HG03469 (cell line): Measurements from ENCODE around the gene TMEM232.
"Not testable (repeated sequence)": the region's sequence is repeated elsewhere in the genome, so short reads cannot be mapped to it uniquely, and the experiment has no call there.

Source experiments
- ATAC-seq: cut with Tn5 transposase; IDR thresholded peaks from one replicate; pipeline ENCODE4 v1.9.1; 2021; ENCODE audit warnings: mild to moderate bottlenecking, moderate library complexity, moderate number of reproducible peaks; ENCODE audit not compliant: unreplicated experiment

Gene TMEM232

DNA sequence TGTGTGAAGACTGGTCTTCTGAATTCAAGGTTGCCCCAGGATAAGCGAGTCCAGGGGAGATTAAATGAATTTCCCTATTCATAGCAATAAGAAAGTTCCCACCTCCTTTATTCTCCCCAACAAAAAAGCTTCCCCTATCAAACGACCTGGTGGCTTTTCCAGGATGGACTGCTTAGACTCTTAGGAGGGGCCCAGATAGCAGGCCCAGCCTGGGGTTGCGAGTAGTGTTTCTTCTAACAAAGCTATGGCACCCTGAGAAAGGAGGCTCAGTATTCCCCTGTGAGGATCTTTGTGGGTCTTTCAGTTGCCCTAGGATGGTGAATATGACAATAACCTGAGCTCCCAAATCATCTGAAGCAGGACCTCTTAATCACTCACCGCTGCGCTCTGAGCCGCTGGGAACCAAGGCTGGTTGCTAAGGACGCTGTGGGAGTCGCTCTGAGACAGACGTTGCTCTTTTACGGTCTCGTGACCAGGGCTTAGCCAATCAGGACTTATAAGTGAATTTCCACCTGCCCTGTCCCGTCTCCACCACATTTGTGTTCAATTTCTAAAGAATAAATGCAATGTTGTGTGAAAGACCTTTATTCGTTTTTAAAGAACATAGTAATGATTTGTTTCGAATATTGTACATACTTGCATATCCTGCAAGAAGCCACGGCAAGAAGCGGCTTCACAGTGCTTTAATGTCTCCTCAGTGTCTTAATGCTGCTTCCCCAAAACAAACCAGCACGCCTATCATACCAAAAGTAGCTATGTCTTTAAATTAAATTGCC, at the start of gene TMEM232:
Gene TMEM232, minus strand, starts transcription at position 423 of the 776 bp plus-strand sequence. CDS start 59,319 bp downstream, outside the sequence.
- ATAC-seq, result peak; percentile 99

DNA sequence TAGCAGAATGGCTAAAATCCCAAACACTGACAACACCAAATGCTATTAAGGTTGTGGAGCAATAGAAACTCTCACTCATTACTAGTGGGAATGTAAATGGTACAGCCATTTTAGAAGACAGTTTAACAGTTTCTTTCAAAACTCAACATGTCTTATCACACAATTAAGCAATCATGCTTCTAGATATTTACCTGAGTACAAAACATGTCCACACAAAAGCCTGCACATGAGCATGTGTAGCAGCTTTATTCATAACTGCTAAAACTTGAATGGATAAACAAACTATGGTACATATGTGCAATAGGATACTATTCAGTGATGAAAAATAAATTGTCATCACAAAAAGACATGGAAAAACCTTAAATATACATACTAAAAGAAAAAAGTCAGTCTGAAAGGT, 43.8 kb upstream of the TMEM232 start:
- ATAC-seq, result no peak

DNA sequence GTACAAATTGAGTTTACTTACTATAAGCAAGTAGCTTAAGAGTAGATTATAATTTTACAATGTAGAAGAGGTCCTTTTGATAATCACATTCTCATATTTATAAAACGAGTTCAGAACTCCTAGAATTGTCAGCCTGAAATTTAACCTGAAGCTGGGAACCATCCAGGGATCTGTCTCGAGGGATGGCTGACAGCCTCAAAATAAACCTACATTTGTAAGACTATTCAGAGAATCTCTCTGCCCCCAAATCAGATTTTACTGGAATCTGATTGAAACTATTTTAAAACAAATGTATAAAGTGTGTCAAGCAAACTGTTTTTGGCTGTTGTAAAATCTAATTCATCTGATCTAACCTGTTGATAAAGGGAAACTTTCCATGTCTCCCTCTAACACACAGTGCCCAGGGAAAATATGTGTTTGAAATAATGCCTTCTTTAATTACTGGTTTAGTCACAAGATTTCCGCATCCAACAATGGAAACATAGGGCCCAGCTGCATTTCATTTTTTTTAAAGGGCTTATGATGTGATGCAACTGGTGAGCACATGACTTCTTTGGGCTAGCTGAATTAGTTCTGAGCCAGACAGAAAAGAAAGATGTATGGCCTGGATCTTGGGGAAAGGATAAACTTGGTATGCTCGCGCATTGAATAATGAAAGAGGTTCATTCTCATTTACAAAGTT, 42.7 kb upstream of the TMEM232 start:
- ATAC-seq, result no peak

DNA sequence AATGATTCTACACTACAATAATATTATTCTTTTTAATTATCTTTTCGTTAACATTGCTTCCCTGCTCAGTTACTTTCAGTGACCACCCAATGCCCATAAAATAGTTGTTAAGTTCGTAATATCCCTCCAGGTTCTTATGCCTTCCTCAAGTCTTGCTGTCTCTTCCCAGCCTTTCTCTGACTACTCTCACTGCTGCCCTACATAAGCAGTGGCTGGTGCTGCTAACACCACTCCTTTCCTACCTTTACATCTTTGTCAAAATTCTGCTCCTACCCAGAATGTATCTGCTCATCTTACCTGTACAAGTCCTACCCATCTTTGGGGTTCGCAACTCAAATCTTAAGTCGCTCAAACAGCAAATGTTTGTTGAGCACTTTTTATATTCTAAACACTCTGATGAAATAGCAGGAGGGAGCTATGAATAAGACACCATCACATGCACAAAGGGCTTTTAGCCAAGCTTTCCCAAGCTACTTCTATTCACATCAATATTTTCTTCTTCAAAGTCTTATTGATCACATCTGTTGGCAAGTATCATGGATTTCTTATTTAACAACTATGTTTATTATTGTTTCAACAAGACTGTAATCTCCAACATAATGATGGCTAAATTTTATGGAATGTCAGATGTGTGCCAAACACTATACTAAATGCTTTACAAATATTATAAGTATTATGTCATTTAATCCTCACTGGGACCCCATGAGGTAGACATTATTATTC, 41.8 kb upstream of the TMEM232 start:
- ATAC-seq, result no peak

DNA sequence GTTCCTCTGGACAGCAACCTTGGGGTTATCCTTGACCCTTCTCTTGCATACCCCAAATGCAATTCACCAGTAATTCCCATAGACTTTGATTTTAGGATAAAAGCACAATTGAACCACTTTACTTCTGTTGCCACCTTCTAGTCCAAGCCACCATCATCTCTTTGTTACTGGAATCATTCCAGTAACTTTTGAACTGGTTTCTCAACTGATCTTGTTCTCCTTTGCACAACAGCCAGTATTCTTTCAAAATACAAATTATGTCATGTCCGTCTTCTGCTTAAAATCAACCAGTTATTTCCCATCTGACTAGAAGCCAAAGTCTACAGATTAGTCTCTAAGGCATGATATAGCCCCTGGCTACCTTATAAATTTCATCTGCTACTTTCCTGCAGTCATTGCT, 33.7 kb upstream of the TMEM232 start:
- no peak for ATAC-seq

DNA sequence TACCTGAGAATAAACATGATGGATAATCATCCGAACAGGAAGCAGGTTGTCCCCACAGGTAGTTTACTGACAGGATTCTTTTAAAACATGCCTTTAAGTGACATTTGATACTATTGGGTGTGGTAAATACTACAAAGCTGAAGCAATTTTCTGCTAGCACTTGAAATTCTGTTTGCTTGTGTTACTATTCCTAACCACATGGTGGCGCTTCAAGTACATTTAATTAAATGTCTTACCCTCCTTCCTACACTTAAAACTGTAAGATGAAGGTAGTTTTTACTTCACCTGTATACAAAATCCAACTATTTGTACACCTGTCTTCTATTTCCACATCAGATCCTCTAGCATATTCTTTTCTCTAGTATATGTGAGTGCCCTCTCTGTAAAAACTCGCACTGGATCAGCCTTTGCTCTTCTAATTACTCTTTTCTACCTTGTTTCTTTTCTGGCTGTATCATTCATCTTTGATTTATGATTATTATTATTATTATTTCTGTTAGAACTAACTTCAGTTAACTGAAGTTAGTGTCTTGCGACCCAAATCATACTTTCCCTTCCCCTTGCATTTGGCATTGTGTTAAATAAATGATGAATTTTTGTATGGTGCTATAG, 30.8 kb upstream of the TMEM232 start:
- no peak for ATAC-seq

DNA sequence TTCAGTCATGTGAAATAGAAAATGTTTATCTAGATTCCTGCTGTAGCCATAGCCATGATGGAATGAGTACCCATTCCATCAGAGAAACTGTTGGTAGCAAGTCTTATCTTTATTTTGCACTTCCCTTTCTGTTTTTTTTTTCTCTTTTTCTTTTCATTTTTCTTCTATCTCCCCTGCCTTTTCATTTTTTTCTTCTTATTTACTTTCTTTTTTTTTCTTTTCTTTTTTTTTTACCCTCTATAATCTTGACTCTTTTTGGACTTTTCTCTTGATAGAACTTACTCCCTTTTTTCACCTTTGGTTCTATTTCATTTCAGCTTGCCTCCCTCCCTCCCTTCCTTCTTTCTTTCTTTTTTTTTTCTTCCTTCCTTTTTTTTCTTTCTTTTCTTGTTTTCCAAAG, 27.7 kb upstream of the TMEM232 start:
- no peak for ATAC-seq

DNA sequence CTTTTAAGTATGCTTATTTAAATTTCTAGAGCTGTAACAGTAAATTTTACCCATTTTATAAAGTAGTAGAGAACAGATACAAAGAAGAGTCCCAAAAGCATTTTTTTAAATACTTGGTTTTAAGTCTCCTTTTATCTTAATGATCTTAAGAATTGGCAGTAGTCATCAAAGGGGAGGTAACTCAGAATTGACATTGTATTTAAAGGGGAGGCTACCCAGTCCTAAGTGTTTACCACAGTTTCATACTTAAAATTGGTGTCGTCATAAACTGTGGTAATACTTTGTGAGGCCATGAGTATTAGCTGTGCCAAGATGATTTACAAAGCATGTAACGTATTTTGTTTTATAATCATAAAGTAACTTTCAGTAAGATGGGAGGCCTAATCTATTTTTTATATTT, 27.1 kb upstream of the TMEM232 start:
- ATAC-seq, result no peak

DNA sequence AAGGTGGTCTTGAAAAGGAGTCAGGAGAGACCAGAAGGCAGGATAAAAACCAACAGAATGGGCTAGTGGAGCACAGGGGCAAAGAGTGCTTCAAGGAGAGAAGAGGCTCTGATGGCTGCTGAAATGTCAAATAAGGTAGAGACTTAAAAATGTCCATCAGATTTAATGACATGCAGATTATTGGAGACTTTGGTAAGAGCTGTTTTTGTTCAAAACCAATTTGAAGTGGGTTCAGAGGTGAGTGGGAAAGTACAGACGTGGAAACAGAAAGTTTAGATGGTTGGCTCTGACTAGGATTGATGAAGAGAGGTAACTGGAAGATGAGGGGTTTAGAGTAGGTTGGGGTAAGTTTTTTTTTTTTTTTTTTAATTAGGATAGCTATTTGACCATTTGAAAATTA, 26.5 kb upstream of the TMEM232 start:
- ATAC-seq, result no peak

DNA sequence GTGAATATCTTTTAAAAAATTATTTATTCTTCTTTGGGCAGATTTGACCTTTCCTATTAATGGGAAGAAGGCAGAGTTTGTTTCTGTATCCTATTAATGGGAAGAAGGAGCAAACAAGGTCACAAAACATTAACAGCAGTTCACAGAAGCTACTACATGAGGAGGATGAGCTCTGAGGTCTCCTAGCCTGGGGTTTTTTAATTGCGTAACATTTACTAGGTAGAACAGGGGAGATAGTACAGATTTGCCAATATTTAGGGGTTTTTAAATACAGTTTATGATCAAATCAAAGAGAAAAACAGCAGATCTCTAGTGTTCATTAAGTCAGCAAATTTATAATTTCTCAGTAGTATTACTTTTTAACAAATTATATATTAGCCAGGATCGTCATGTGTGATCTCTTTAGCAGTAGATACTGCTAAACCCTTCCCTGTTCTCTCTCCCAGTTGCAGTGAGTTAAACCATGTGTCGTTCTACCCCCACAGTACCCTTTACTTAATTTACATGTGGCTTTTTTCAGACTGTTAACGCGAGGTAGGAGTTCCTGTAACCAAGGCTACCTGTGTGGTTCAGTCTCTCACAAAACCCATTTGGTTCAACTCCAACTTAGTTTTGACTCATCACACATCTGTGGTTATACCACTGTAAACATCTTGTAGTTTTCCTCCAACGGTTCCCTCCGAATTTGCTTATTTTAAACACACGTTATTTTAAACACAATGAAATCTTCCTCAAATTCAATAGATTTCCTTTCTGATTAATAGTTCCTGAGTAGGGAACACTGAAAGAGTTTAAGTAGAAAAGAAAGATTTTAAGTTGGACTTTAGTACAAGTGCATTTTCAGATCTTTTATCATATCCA, 25.7 kb upstream of the TMEM232 start:
- ATAC-seq, result peak; percentile 98

DNA sequence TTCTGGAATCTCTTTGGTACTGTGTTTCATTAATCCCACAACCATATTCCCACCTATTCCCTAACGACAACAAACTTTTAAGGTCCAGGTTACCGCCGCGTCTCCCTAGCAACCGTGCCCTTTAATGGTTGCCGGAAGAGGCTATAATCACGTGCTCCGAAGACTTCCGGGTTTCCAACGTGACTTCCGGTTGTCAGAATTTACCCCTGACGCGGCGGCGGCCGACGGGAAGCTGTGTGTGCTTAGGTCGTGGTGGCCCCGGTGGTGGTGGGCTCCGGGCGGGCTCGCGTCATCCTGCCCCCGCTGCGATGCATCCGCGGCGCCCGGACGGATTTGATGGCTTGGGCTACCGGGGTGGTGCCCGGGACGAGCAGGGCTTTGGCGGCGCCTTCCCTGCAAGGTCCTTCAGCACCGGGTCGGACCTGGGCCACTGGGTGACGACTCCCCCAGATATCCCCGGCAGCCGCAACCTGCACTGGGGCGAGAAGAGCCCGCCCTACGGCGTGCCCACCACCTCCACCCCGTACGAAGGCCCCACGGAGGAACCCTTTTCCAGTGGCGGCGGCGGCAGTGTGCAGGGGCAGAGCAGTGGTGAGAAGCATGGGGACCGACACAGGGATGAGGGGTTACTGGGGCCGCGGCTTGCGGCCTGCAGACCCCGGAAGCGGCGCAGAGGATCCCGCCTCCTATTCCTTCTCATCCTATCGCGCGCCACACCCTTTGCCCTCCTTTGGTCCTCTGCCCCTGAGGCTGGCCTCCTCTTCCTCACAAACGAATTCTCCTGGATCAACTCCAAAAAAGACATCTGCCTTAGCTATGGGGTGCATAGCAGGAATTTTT, 12.6 kb upstream of the TMEM232 start, which contains the start of gene SLC25A46:
Gene SLC25A46, plus strand, starts transcription at position 196 of the 840 bp plus-strand sequence. Its CDS starts 113 bp downstream, at position 309.
- peak; percentile 91 for ATAC-seq

DNA sequence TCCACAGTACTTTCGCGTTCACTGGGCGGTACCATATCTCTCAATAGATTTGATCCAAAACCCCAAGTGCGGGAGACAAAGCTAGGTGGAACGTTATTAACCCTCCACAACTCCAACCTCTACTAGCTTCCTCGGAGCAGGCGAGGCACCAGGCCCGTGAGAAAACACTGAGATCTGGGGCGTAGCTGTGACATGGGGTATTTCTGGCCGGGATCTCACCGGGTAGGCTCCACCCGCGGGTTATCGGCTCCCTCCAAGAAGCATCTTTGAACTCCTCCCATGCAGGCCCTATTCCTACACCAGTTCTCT, 12.0 kb upstream of the TMEM232 start:
- peak; percentile 46 for ATAC-seq

DNA sequence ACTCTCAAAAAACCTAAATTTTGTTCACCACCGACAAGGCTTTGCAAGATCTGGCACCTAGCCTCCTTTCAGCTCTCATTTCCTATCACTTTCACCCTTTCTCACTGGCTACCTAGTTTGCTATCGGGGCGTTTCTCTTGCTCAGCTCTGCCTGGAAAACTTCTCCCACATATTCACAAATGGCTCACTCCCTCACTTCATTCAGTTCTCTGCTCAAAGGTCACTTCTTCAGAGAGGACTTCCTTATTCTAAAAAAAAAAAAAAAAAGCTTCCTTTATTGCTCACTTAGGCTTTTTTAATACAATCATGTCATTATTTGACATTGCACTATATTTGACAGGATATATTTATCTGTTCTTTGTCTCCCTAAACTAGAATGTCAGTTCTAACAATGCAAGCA, 10.3 kb upstream of the TMEM232 start:
- ATAC-seq, result no peak

DNA sequence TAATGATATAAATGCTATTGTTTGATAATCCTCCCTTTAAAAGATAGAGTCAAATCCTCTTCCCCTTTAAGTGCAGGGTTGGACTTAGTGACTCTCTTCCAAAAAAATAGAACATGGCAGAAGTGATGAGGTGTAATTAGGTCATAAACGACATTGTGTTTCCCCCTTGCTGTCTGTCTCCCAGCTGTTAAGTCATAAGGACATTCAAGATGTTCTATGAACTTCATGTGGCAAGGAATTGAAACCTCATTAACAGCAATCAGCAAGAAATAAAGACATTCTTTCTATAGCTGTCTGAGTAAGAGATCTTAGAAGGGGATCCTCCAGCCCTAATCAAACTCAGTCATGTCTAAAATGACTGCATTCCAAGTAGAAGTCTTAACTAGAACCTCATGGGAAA, 9.1 kb upstream of the TMEM232 start:
- no peak for ATAC-seq

DNA sequence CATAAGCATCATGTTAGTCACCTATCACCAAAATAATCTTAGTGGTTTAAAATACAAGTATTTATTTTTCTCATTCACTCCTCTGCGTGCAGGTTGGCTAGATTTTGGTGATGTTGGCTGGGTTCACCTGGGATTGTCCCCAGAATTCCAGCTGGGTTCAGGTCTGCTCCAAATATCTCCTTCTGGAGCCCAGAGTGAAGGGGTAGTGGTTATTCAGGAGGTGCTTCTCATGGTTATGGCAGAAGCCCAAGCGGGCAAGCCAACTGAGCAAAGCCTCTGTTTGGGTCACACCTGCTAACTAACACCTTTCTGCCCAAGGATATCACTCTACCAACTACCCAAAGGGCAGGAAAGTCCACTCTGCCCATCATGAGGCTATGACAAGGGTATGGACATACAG, 7.6 kb upstream of the TMEM232 start:
- no peak for ATAC-seq

DNA sequence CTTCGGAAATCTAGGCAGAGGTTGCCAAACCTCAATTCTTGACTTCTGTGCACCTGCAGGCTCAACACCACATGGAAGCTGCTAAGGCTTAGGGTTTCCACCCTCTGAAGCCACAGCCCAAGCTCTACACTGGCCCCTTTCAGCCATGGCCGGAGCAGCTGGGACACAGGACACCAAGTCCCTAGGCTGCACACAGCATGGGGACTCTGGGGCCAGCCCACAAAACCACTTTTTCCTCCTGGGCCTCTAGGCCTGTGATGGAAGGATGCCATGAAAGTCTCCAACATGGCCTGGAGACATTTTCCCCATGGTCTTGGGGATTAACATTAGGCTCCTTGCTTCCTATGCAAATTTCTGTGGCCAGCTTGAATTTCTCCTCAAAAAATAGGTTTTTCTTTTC, 5.0 kb upstream of the TMEM232 start:
- ATAC-seq, result not testable (repeated sequence)

DNA sequence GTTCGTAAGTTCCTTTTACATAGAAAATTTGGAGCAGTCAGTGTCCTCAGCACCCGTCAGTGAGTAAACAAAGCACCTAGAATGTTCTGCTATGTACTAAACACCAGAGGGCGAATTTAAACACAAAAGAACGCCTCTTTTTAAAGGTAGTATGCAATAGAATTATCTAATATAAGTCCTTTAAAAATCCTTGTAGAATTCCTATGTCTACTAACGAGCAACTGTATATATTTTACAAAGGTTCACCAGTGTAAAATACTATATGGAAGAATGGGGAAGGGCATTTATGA, 499 bp upstream of the TMEM232 start:
- ATAC-seq, result peak; percentile 57

DNA sequence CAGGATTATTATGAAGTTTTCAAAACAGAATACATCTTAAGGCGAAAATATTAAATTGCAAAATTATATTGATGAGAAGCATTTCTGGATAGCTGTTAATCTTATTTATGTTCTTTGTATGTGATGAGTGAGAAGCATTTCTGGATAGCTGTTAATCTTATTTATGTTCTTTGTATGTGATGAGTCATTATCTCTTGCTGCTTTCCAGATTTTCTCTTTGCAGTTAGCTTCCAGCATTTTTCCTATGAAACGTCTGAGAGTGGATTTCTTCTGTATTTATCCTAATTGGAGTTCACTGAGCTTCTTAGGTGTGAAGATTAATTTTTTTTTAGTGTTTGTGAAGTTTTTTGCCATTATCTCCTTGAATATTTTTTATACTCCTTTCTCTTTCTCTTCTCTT, 8.2 kb downstream of the TMEM232 start:
- no peak for ATAC-seq
